ENCODE results near the gene CDKAL1.
"Not testable (repeated sequence)": the region's sequence is repeated elsewhere in the genome, so short reads cannot be mapped to it uniquely, and the experiment has no call there.

The CDKAL1 gene

DNA sequence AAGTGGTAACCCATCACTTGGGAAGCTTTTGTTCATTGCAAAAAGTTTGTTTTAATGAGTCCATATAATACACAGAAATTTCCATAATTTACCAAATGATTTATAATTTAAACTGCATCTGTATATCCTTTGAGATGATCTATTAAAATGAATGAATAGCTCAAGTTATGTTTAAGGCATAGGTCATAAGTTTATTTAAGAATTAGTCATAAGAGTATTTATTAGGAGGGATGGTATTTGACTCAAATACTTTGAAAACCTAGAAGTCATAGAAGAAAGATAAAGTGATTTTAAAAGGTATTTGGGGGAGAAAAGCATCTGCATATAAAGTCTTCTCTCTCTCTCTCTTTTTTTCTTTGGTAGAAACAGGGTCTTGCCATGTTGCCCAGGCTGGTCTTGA lies 388.5 kb downstream of the CDKAL1 start:
- no peak overlapping the region for H3K27ac ChIP-seq
- TF ChIP-seq, protein P1, sequence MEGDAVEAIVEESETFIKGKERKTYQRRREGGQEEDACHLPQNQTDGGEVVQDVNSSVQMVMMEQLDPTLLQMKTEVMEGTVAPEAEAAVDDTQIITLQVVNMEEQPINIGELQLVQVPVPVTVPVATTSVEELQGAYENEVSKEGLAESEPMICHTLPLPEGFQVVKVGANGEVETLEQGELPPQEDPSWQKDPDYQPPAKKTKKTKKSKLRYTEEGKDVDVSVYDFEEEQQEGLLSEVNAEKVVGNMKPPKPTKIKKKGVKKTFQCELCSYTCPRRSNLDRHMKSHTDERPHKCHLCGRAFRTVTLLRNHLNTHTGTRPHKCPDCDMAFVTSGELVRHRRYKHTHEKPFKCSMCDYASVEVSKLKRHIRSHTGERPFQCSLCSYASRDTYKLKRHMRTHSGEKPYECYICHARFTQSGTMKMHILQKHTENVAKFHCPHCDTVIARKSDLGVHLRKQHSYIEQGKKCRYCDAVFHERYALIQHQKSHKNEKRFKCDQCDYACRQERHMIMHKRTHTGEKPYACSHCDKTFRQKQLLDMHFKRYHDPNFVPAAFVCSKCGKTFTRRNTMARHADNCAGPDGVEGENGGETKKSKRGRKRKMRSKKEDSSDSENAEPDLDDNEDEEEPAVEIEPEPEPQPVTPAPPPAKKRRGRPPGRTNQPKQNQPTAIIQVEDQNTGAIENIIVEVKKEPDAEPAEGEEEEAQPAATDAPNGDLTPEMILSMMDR (conservative IDR thresholded peaks at IDR 0.05) = no peak

- not testable (repeated sequence) for H3K27ac ChIP-seq
Observed at GRCh38 chr6:20924094-20924493, 389.8 kb downstream of the CDKAL1 start.

- no peak overlapping the region for H3K27ac ChIP-seq
- TF ChIP-seq, protein P1 (conservative IDR thresholded peaks at IDR 0.05) = no peak
Observed at GRCh38 chr6:20924911-20925543, 390.8 kb downstream of the CDKAL1 start.

GRCh38 chr6:20927130-20927860 lies 393.0 kb downstream of the CDKAL1 start:
- TF ChIP-seq, protein P1 (conservative IDR thresholded peaks at IDR 0.05) = no peak

DNA sequence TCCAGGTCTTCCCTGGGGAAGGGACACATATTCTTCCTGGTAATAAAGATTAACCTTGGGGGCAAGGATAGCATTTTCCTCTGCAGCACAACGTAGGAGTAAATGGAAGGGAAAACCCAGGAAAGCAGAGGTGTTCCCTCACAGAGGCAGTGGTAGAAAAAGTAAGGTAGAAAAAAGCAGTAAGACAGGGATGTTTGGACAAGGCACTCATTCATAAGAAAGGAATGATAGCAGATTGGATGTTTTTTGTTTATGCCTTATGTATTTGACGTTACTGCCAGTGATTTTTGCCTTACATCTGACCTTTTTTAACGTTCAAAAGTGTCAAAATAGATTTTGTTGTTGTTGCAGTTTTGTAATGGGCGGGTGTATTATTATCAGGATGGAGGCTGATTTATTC lies 395.0 kb downstream of the CDKAL1 start:
- no peak overlapping the region for H3K27ac ChIP-seq
- TF ChIP-seq, protein P1 (conservative IDR thresholded peaks at IDR 0.05) = no peak

More at GRCh38 chr6:20927130-20927860, 393.0 kb downstream of the CDKAL1 start:
- no peak overlapping the region for H3K27ac ChIP-seq

- TF ChIP-seq, protein P1 (conservative IDR thresholded peaks at IDR 0.05) = no peak
- H3K27ac ChIP-seq = no peak overlapping the region
Observed at GRCh38 chr6:20931093-20931492, 396.8 kb downstream of the CDKAL1 start.

GRCh38 chr6:20931772-20932171 lies 397.5 kb downstream of the CDKAL1 start:
- TF ChIP-seq, protein P1 (conservative IDR thresholded peaks at IDR 0.05) = no peak
- H3K27ac ChIP-seq = 0 out of 2 replicates have a peak overlapping the region, but pooled peaks have one; percentile 44

- H3K27ac ChIP-seq = peak overlapping the region; percentile 44
- TF ChIP-seq, protein P1 (conservative IDR thresholded peaks at IDR 0.05) = no peak
Observed at GRCh38 chr6:20932284-20932683, 398.0 kb downstream of the CDKAL1 start.
